Measurements from ENCODE around the gene WDR77. TPM values are rescaled to one million over a fixed set of nuclear protein-coding genes. Genes with fewer than 3 reads are reported as not detected.

Gene WDR77
- total RNA-seq, 1 donor from 2014 or later = 63.3 TPM

DNA sequence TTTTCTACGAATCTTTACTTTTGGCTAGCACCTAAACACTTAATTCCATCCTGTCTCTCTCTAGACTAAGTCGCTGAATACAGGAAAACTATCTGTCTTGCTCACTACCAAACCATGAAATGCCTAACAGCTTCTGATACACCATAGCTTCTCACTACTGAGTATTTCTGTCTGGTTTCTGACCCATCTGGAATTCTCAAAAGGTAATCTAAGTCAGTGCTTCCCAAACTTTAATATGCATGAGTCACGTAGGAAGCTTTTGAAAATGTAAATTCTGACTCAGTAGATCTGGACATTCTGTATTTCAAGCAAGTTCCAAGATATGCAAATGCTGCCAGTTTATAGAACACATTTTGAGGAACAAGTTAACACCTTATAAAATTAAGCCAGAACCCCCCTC lies 12.3 kb downstream of the WDR77 start:
- no peak for ATAC-seq (ENCODE audit: low read depth)
- peaks cover 9% of the 10 kb centered on the region for H3K4me1 Mint-ChIP-seq
- no peak for DNase-seq
- no peaks in the 10 kb centered on the region for H3K27me3 Mint-ChIP-seq
- TF ChIP-seq, protein P1, sequence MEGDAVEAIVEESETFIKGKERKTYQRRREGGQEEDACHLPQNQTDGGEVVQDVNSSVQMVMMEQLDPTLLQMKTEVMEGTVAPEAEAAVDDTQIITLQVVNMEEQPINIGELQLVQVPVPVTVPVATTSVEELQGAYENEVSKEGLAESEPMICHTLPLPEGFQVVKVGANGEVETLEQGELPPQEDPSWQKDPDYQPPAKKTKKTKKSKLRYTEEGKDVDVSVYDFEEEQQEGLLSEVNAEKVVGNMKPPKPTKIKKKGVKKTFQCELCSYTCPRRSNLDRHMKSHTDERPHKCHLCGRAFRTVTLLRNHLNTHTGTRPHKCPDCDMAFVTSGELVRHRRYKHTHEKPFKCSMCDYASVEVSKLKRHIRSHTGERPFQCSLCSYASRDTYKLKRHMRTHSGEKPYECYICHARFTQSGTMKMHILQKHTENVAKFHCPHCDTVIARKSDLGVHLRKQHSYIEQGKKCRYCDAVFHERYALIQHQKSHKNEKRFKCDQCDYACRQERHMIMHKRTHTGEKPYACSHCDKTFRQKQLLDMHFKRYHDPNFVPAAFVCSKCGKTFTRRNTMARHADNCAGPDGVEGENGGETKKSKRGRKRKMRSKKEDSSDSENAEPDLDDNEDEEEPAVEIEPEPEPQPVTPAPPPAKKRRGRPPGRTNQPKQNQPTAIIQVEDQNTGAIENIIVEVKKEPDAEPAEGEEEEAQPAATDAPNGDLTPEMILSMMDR (IDR thresholded peaks at IDR 0.05) = no peak
- H3K36me3 Mint-ChIP-seq (ENCODE audit: low read depth) = peaks cover 46% of the 10 kb centered on the region
- ChIA-PET CTCF (no interaction called here), POLR2A (no interaction called here)
- no peaks in the 10 kb centered on the region for H3K9me3 Mint-ChIP-seq
- H3K4me3 Mint-ChIP-seq = no peak overlapping the region
- H3K27ac Mint-ChIP-seq = peak overlapping the region; percentile 41
- intact Hi-C loops (cut with micrococcal nuclease) = no loop called here

DNA sequence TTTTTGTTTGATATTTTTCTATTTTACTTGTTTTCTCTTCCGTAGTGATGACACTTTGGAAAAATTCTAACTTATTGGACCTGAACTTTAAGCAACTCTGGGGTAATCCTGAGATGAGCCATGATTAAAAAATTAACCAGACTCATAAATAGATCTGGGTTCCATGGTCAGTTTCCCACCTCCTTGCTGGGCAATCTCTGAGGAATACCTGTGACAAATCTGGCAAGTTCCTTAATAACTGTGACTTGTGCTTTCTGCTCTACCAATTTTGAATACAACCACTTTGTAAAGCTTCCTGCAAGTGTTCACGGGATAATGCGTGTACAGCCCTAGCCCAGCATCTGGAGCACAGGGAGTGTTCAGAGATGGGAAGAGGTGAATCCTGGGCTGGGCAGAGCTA lies 24.8 kb downstream of the WDR77 start:
- Mint-ChIP-seq H3K27ac (no peak overlapping the region), H3K4me3 (no peak overlapping the region), H3K4me1 (no peaks in the 10 kb centered on the region), H3K9me3 (no peaks in the 10 kb centered on the region), H3K27me3 (peaks cover 2% of the 10 kb centered on the region), H3K36me3 (ENCODE audit: low read depth) (peaks cover 5% of the 10 kb centered on the region)
- ATAC-seq (ENCODE audit: low read depth) = no peak
- ChIA-PET POLR2A (interaction anchor here (1.9 kb wide), 1 partner anchor 18 kb away, joined by 4 read pairs; no protein-coding TSS in a partner anchor), CTCF (no interaction called here)
- intact Hi-C loops (cut with micrococcal nuclease) = no loop called here
- DNase-seq = no peak
- TF ChIP-seq, protein P1 (IDR thresholded peaks at IDR 0.05) = no peak

DNA sequence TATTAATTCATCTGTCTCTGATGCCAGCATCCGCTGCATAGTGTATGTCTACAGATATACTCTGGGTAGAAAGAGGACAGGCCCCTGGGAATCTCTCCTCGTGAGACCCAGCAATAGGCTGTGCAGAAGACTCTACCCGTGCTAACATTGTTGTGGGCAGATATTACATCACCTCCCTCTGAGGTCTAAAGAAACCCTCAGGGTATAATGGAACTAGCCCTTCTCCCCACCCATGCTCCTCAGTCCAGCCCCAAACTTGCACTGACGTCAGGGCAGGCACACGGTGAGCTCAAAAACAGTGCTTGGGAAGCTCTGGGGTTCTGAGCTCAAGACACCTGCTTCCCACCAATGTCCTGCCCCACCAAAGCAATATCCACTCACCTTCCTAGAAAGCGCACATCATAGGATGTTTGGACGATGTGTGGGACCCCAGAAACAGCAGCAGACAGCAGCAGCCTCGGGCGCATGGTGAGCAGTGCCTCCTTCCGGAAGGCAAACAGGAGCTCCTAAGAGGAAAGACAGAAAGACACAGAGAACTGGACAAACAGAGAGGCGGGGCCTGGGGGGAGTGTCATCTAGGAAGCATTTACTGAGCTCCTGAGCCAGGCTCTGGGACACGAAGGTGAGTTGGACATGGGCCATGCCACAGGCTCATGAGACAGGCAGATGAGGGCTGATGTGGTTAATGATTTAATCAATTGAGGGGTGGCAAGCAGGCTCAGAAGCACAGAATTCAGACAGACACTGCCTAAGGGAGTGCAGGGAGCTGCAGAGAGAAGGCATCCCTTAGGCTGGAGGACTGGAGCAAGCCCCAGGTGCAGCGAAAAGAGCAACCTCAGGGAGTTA lies 26.3 kb downstream of the WDR77 start:
- POLR2A ChIA-PET = no interaction called here
- Mint-ChIP-seq H3K27me3 (peaks cover 2% of the 10 kb centered on the region), H3K4me1 (no peaks in the 10 kb centered on the region), H3K9me3 (no peaks in the 10 kb centered on the region), H3K36me3 (ENCODE audit: low read depth) (peaks cover 9% of the 10 kb centered on the region), H3K4me3 (no peak overlapping the region), H3K27ac (no peak overlapping the region)
- CTCF ChIA-PET = no interaction called here
- DNase-seq (no peak), ATAC-seq (ENCODE audit: low read depth) (no peak)
- intact Hi-C loops (cut with micrococcal nuclease) = no loop called here
- TF ChIP-seq, protein P1 (IDR thresholded peaks at IDR 0.05) = no peak

DNA sequence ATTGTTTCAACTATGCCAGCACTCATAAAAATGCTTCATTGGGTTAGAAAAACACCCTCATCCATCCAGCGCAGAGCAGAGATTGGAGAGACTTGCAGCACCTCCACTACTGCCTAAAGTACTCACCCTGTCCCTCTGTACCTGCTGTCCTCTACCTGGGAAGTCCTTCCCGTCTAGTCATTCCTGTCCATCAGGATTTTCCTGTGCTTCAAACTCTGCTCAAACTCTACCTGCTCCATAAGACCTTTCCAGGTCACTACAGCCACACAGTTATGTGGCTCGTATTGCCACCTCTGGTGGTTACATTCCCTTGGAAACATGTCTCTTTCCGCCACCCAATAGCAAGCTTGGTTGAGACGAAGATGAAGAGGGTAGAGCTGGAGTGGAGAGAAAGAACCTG lies 28.7 kb downstream of the WDR77 start:
- Mint-ChIP-seq H3K36me3 (ENCODE audit: low read depth) (peaks cover 11% of the 10 kb centered on the region), H3K27ac (no peak overlapping the region), H3K4me1 (peaks cover 9% of the 10 kb centered on the region), H3K27me3 (no peaks in the 10 kb centered on the region), H3K4me3 (no peak overlapping the region), H3K9me3 (no peaks in the 10 kb centered on the region)
- ChIA-PET CTCF (no interaction called here), POLR2A (no interaction called here)
- no peak for ATAC-seq (ENCODE audit: low read depth)
- intact Hi-C loops (cut with micrococcal nuclease) = no loop called here
- TF ChIP-seq, protein P1 (IDR thresholded peaks at IDR 0.05) = no peak
- no peak for DNase-seq

DNA sequence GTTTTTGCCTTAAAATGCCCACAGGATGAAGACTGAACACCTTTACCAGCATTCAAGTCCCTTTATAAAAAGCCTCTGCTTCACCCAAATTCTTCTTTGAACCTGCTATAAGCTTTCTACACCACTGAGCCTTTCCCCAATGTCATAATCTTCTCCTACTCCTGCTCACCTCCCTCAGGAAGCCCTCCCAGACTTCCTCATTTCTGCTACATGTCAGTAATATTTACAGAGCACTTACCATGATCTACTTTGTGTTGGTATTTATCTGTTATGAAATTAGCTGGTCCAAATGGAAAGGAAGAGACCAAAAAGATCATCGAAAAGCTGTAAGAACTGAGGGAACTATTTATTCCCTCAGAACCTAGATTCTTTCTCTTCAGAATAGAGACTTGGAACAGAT lies 30.0 kb downstream of the WDR77 start:
- H3K4me3 Mint-ChIP-seq = no peak overlapping the region
- no peaks in the 10 kb centered on the region for H3K27me3 Mint-ChIP-seq
- ChIA-PET POLR2A (no interaction called here), CTCF (interaction anchor here (0.6 kb wide), 1 partner anchor 296 kb away, joined by 3 read pairs; no protein-coding TSS in a partner anchor)
- TF ChIP-seq, protein P1 (IDR thresholded peaks at IDR 0.05) = no peak
- no peak overlapping the region for H3K27ac Mint-ChIP-seq
- intact Hi-C loops (cut with micrococcal nuclease) = no loop called here
- no peaks in the 10 kb centered on the region for H3K9me3 Mint-ChIP-seq
- peaks cover 14% of the 10 kb centered on the region for H3K36me3 Mint-ChIP-seq (ENCODE audit: low read depth)
- ATAC-seq (ENCODE audit: low read depth) (no peak), DNase-seq (no peak)
- H3K4me1 Mint-ChIP-seq = peaks cover 9% of the 10 kb centered on the region
